ENCODE results near the gene TLR3. TPM values are rescaled to one million over a fixed set of nuclear protein-coding genes. Genes with fewer than 3 reads are reported as not detected.

The TLR3 gene
- 3.7 and 6.9 TPM in 2 replicates for total RNA-seq

DNA sequence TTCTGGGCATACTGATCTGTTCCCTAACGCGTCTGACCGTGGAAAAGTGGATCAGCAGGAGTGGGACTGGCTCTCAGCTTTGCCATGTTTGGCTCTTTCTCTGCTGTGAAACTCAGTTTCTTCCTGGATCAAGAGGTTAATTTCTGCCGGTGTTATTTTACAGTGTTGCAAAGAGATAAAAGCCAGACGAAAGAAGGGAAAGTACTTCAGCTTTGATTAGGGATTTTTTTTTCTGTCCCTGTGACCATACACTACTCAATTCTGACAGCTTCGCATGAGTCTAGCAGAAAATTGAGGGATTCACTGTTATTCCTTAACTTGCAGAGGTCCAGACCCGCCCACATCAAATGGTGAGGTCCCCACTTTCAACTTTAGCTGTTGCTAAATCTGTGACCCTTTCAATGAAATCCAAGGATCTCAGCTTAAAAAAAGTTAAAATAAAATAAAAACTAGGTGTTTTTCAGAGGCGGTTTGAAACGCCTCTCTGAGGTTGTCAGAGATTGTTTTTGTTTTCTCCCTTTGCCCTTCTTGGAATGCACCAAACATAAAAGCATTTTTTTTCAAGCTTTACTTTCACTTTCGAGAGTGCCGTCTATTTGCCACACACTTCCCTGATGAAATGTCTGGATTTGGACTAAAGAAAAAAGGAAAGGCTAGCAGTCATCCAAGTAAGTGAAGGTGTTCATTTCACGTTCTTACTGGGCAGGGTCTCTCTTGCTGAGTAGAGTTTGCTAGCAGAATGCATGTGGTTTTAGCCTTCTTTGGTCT lies at the start of gene TLR3:
TLR3 (plus strand) TSS at position 576 of the 768 bp plus-strand sequence. CDS start 7,464 bp downstream, outside the sequence.

DNA sequence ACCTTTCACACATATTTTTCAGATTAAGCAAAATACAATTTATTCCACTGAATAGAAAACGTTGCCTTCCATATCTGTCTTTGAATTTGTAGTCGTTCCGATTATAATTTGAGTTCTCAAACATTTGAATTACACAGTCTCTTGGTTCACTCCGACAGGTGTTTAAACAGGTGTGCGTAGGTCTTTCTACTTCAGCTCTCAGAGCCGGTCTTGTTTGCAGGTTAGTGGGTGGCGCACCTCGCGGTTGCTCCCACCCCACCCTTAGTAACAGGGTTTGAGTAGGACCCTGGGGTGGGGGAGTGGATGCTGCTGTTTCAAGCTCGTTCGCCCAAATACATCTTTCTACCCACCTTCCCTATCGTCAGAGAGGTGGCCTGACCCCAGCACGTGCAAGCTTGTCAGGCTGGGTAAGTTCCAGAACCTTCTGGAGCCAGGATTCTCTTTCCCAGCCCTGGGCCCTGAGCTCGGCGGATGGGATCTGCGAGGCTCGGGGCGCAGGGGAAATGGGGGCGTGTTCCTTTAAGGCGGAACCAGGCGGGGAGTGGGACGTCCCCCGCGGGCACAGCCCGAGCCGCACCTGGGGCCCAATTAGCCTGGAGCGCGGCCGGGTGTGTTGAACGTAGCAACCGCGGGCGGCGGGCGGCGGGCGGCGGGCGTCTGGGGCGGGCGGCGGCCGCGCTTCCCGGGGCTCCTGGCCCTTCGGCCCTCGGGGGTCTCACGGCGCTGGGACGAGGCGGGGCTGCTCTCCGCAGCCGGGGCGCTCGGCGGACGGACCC lies 35.3 kb downstream of the TLR3 start, which contains the start of gene FAM149A:
FAM149A (plus strand) TSS at position 591 of the 776 bp plus-strand sequence.

Other genes with a start within 250 kb of the TLR3 start
- 13.9 and 17.7 TPM in 2 replicates for gene FAM149A, start 35.5 kb downstream of the TLR3 start, total RNA-seq
- 24.4 and 45.7 TPM in 2 replicates for gene CYP4V2, start 122.4 kb downstream of the TLR3 start, total RNA-seq
- gene KLKB1, start 158.4 kb downstream of the TLR3 start, total RNA-seq, result 0.19 and 0.26 TPM in 2 replicates
- not detected in 2 replicates for gene F11, start 197.0 kb downstream of the TLR3 start, total RNA-seq

All from aortic smooth muscle cell (primary cell).